HEK293T (cell line): ENCODE results near the gene IFI44L.

Source experiments
- CTCF ChIA-PET: fragments of 350-600 bp; formaldehyde crosslinking; extraction: SDS; loops from one replicate; lab custom pipeline; 2021; ENCODE audit warnings: antibody characterized with exemption, inconsistent platforms; lab: Yijun Ruan, JAX
- POLR2A ChIA-PET: fragments of 350-600 bp; formaldehyde crosslinking; extraction: SDS; loops from one replicate; lab custom pipeline; 2020; ENCODE audit warnings: antibody characterized with exemption, inconsistent platforms; lab: Yijun Ruan, JAX
- DNase-seq: peaks from one replicate; pipeline ENCODE4 v3.0.0; 2012; ENCODE audit warnings: mixed read lengths; ENCODE audit errors: extremely low spot score
- ARNT ChIP-seq: fragments of 450-650 bp; IDR thresholded peaks from 2 replicates; pipeline ENCODE4 v1.6.1; 2017; ENCODE audit warnings: mild to moderate bottlenecking
- BHLHE40 ChIP-seq: fragments of 450-650 bp; IDR thresholded peaks from 2 replicates; pipeline ENCODE4 v1.6.1; 2016; ENCODE audit warnings: mild to moderate bottlenecking, moderate library complexity, borderline replicate concordance
- CTBP1 ChIP-seq: fragments of 450-650 bp; IDR thresholded peaks from 2 replicates; pipeline ENCODE4 v1.6.1; 2016; ENCODE audit warnings: borderline replicate concordance
- ELF4 ChIP-seq: fragments of 450-650 bp; IDR thresholded peaks from 2 replicates; pipeline ENCODE4 v1.6.1; 2017; ENCODE audit warnings: antibody characterized with exemption
- FOXA1 ChIP-seq: fragments of 450-650 bp; IDR thresholded peaks from 2 replicates; pipeline ENCODE4 v1.6.1; 2016; ENCODE audit warnings: mild to moderate bottlenecking
- FOXK2 ChIP-seq: fragments of 450-650 bp; IDR thresholded peaks from 2 replicates; pipeline ENCODE4 v1.6.1; 2016; ENCODE audit warnings: mild to moderate bottlenecking
- FOXM1 ChIP-seq: fragments of 450-650 bp; IDR thresholded peaks from 2 replicates; pipeline ENCODE4 v1.6.1; 2017; ENCODE audit warnings: mild to moderate bottlenecking, borderline replicate concordance
- HDGF ChIP-seq: fragments of 450-650 bp; IDR thresholded peaks from 2 replicates; pipeline ENCODE4 v1.6.1; 2017; ENCODE audit warnings: antibody characterized with exemption, borderline replicate concordance
- L3MBTL2 ChIP-seq: fragments of 450-650 bp; conservative IDR thresholded peaks from 2 replicates; pipeline ENCODE4 v1.6.1; 2016; ENCODE audit warnings: mild to moderate bottlenecking
- LEF1 ChIP-seq: fragments of 450-650 bp; IDR thresholded peaks from 2 replicates; pipeline ENCODE4 v1.6.1; 2017; ENCODE audit warnings: mild to moderate bottlenecking, borderline replicate concordance
- NFRKB ChIP-seq: fragments of 450-650 bp; IDR thresholded peaks from 2 replicates; pipeline ENCODE4 v1.6.1; 2016; ENCODE audit warnings: mild to moderate bottlenecking, moderate library complexity
- SP1 ChIP-seq: fragments of 450-650 bp; IDR thresholded peaks from 2 replicates; pipeline ENCODE4 v1.6.1; 2017
- SUZ12 ChIP-seq: fragments of 450-650 bp; IDR thresholded peaks from 2 replicates; pipeline ENCODE4 v1.6.1; 2016; ENCODE audit warnings: mild to moderate bottlenecking
- TARDBP ChIP-seq: fragments of 450-650 bp; IDR thresholded peaks from 2 replicates; pipeline ENCODE4 v1.6.1; 2016
- ZNF384 ChIP-seq: fragments of 450-650 bp; IDR thresholded peaks from 2 replicates; pipeline ENCODE4 v1.6.1; 2016
- TF ChIP-seq, protein P1 (sequence below): fragments of 450-650 bp; IDR thresholded peaks from 2 replicates; pipeline ENCODE4 v1.6.1; 2016

IFI44L gene

DNA sequence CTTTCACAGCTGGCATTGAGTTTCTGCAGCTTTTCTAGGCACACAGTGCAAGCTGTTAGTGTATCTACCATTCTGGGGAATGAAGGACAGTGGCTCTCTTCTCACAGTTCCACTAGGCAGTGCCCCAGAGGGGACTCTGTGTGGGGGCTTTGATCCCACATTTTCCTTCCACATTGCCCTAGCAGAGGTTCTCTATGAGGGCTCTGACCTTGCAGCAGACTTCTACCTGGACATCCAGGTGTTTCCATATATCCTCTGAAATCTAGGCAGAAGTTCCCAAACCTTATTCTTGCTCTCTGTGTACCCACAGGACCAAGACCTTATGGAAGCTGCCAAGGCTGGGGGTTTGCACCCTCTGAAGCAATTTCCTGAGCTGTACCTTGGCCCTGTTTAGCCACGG is 27.0 kb downstream of the IFI44L start:
- ChIA-PET CTCF (no interaction called here), POLR2A (no interaction called here)
- TF ChIP-seq, protein P1, sequence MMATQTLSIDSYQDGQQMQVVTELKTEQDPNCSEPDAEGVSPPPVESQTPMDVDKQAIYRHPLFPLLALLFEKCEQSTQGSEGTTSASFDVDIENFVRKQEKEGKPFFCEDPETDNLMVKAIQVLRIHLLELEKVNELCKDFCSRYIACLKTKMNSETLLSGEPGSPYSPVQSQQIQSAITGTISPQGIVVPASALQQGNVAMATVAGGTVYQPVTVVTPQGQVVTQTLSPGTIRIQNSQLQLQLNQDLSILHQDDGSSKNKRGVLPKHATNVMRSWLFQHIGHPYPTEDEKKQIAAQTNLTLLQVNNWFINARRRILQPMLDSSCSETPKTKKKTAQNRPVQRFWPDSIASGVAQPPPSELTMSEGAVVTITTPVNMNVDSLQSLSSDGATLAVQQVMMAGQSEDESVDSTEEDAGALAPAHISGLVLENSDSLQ: no peak
- TF ChIP-seq BHLHE40 (no peak), LEF1 (no peak), HDGF (no peak), CTBP1 (no peak)
- no peak for DNase-seq

- TF ChIP-seq L3MBTL2 (no peak), FOXM1 (no peak), SUZ12 (no peak), FOXA1 (no peak), ELF4 (no peak), SP1 (no peak), CTBP1 (no peak)
- POLR2A ChIA-PET: no interaction called here
- no peak for DNase-seq
- CTCF ChIA-PET: no interaction called here
These were observed 29.4 kb downstream of the IFI44L start, which contains the start of gene IFI44 for GRCh38 chr1:78649628-78650027. Gene IFI44, plus strand, starts transcription at chr1:78649831. Its CDS starts 365 bp downstream, at chr1:78650196.

- no peak for DNase-seq
- TF ChIP-seq NFRKB: no peak
- ChIA-PET POLR2A (no interaction called here), CTCF (no interaction called here)
These were observed 29.9 kb downstream of the IFI44L start for GRCh38 chr1:78650114-78650660.

GRCh38 chr1:78651241-78651640 is 31.0 kb downstream of the IFI44L start:
- TF ChIP-seq FOXA1 (no peak), SP1 (no peak), L3MBTL2 (no peak), ZNF384 (no peak), BHLHE40 (no peak), ARNT (no peak), FOXM1 (no peak), LEF1 (no peak), FOXK2 (no peak), NFRKB (no peak), HDGF (no peak), TARDBP (no peak), CTBP1 (no peak), ELF4 (no peak), SUZ12 (no peak)
- TF ChIP-seq, protein P1: no peak
- ChIA-PET CTCF (no interaction called here), POLR2A (no interaction called here)
- no peak for DNase-seq

GRCh38 chr1:78652019-78652560 is 31.8 kb downstream of the IFI44L start:
- POLR2A ChIA-PET: no interaction called here
- CTCF ChIA-PET: no interaction called here
- TF ChIP-seq FOXM1: no peak
- TF ChIP-seq HDGF: no peak
- TF ChIP-seq FOXA1: no peak
- TF ChIP-seq ELF4: no peak
- no peak for TF ChIP-seq L3MBTL2
- TF ChIP-seq, protein P1: no peak
- TF ChIP-seq SUZ12: no peak
- DNase-seq: no peak

DNA sequence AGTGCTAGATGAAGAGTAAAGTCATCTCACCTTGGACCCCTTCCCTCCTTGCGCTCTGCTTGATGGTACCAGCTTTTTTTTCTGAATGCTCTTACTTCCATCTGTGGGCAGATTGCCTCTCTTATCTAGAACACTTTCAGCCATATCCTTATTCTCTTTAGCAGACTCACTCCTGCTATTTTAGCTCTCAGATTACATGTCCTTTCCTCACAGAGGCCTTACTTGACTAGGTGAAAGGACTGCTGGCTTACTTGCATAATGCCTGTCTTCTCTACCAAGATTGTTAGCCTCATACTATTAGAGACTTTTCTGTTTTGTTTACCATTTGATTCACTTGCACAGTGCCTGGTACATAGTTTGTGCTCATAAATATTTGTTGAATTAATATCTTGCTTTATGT is 38.7 kb downstream of the IFI44L start:
- no peak for DNase-seq
- ChIA-PET CTCF (no interaction called here), POLR2A (no interaction called here)
- no peak for TF ChIP-seq LEF1
- TF ChIP-seq NFRKB: no peak
- no peak for TF ChIP-seq HDGF
- TF ChIP-seq BHLHE40: no peak
- no peak for TF ChIP-seq ELF4
- no peak for TF ChIP-seq SUZ12
- TF ChIP-seq ZNF384: no peak
- TF ChIP-seq CTBP1: no peak
- no peak for TF ChIP-seq FOXA1
- TF ChIP-seq SP1: no peak
- TF ChIP-seq L3MBTL2: no peak
- no peak for TF ChIP-seq FOXM1

GRCh38 chr1:78663923-78664322 is 43.7 kb downstream of the IFI44L start:
- TF ChIP-seq FOXA1 (no peak), SUZ12 (no peak), ELF4 (no peak), NFRKB (no peak), SP1 (no peak), CTBP1 (no peak), ZNF384 (no peak), FOXK2 (no peak), TARDBP (no peak), BHLHE40 (no peak), L3MBTL2 (no peak)
- CTCF ChIA-PET: interaction anchor here (1.2 kb wide), 1 partner anchor 46 kb away, joined by 4 read pairs; no protein-coding TSS in a partner anchor
- POLR2A ChIA-PET: no interaction called here
- no peak for DNase-seq
